HEK293 (cell line): ENCODE measurements around the gene LOX.

ENCODE experiments used
- CTCF ChIA-PET: fragments of 350-600 bp; formaldehyde crosslinking; extraction: SDS; loops from one replicate; lab custom pipeline; 2021; ENCODE audit warnings: antibody characterized with exemption; lab: Yijun Ruan, JAX
- POLR2A ChIA-PET: fragments of 300-600 bp; formaldehyde crosslinking; extraction: SDS; loops from one replicate; lab custom pipeline; 2020; ENCODE audit warnings: antibody characterized with exemption, inconsistent platforms; lab: Yijun Ruan, JAX
- H3K27ac ChIP-seq: fragments of 200-500 bp; sonication (Bioruptor generic); 2 replicates; pipeline ENCODE4 v1.5.1; 2014; ENCODE audit warnings: low read depth, low read length, control low read depth, inconsistent platforms; ENCODE audit errors: extremely low read depth
- H3K36me3 ChIP-seq, 2 experiments: fragments of 200-500 bp in 1 of 2; sonication (Bioruptor generic) in 1 of 2; 1 replicate in 1 of 2; 2 replicates in 1 of 2; pipeline ENCODE4 v1.5.1; 2014 to 2017; ENCODE audit warnings: inconsistent platforms in 2 of 2, low read length in 2 of 2; ENCODE audit not compliant: control insufficient read depth in 2 of 2, insufficient read depth in 1 of 2
- H3K4me1 ChIP-seq: fragments of 200-500 bp; sonication (Bioruptor generic); 2 replicates; pipeline ENCODE4 v1.5.1; 2014; ENCODE audit warnings: mild to moderate bottlenecking, low read length, inconsistent platforms; ENCODE audit not compliant: control insufficient read depth, insufficient read depth
- H3K4me3 ChIP-seq: 2 replicates; pipeline ENCODE4 v1.5.1; 2011; ENCODE audit warnings: low read depth, mild to moderate bottlenecking, control low read depth, low read length, moderate library complexity
- H3K9me3 ChIP-seq: fragments of 200-500 bp; sonication (Bioruptor generic); 2 replicates; pipeline ENCODE4 v1.5.1; 2014; ENCODE audit warnings: low read depth, low read length, inconsistent platforms; ENCODE audit not compliant: control insufficient read depth, insufficient read depth
- INSM2 ChIP-seq: fragments of 450-650 bp; formaldehyde crosslinking; IDR thresholded peaks from 2 replicates; pipeline ENCODE4 v1.5.1; 2016; ENCODE audit warnings: missing biosample characterization, missing genetic modification characterization
- KLF1 ChIP-seq: fragments of 450-650 bp; formaldehyde crosslinking; IDR thresholded peaks from 2 replicates; pipeline ENCODE4 v1.5.1; 2016; ENCODE audit warnings: missing biosample characterization, missing genetic modification characterization
- PRDM4 ChIP-seq: fragments of 450-650 bp; formaldehyde crosslinking; IDR thresholded peaks from 2 replicates; pipeline ENCODE4 v1.5.1; 2017; ENCODE audit warnings: missing biosample characterization, missing genetic modification characterization
- WT1 ChIP-seq: fragments of 450-650 bp; formaldehyde crosslinking; IDR thresholded peaks from 2 replicates; pipeline ENCODE4 v1.5.1; 2016; ENCODE audit warnings: missing biosample characterization, missing genetic modification characterization
- ZBTB17 ChIP-seq: fragments of 450-650 bp; formaldehyde crosslinking; IDR thresholded peaks from 2 replicates; pipeline ENCODE4 v1.5.1; 2016; ENCODE audit warnings: missing biosample characterization, missing genetic modification characterization
- ZNF174 ChIP-seq: fragments of 450-650 bp; formaldehyde crosslinking; IDR thresholded peaks from 2 replicates; pipeline ENCODE4 v1.5.0; 2017; ENCODE audit warnings: missing biosample characterization, mild to moderate bottlenecking, missing genetic modification characterization
- ZNF175 ChIP-seq: fragments of 450-650 bp; formaldehyde crosslinking; IDR thresholded peaks from 2 replicates; pipeline ENCODE4 v1.5.1; 2016; ENCODE audit warnings: missing biosample characterization, missing genetic modification characterization
- ZNF311 ChIP-seq: fragments of 450-650 bp; formaldehyde crosslinking; IDR thresholded peaks from 2 replicates; pipeline ENCODE4 v1.5.1; 2017; ENCODE audit warnings: missing biosample characterization, missing genetic modification characterization, borderline replicate concordance
- ZNF624 ChIP-seq: fragments of 450-650 bp; formaldehyde crosslinking; IDR thresholded peaks from 2 replicates; pipeline ENCODE4 v1.5.1; 2017; ENCODE audit warnings: missing biosample characterization, missing genetic modification characterization
- TF ChIP-seq, protein P1 (sequence below): fragments of 450-650 bp; IDR thresholded peaks from 2 replicates; pipeline ENCODE4 v1.5.1; 2018; ENCODE audit warnings: missing biosample characterization, mild to moderate bottlenecking, missing genetic modification characterization
- TF ChIP-seq, protein P2 (sequence below): fragments of 450-650 bp; formaldehyde crosslinking; IDR thresholded peaks from 2 replicates; pipeline ENCODE4; 2016; ENCODE audit warnings: missing biosample characterization, missing genetic modification characterization
- TF ChIP-seq, protein P3 (sequence below): fragments of 450-650 bp; formaldehyde crosslinking; IDR thresholded peaks from 2 replicates; pipeline ENCODE4 v1.5.1; 2016; ENCODE audit warnings: missing biosample characterization, missing genetic modification characterization
- TF ChIP-seq, protein P4 (sequence below): fragments of 450-650 bp; formaldehyde crosslinking; IDR thresholded peaks from 2 replicates; pipeline ENCODE4 v1.5.1; 2016; ENCODE audit warnings: missing biosample characterization, missing genetic modification characterization, low read depth
- TF ChIP-seq, protein P5 (sequence below): fragments of 450-650 bp; formaldehyde crosslinking; IDR thresholded peaks from 2 replicates; pipeline ENCODE4 v1.5.1; 2017; ENCODE audit warnings: missing biosample characterization, mild to moderate bottlenecking, missing genetic modification characterization, moderate library complexity

The LOX gene

GRCh38 chr5:122119205-122119604 is 41.1 kb upstream of the LOX start (continued):
- TF ChIP-seq ZNF174 (tag by site-specific recombination) (no peak), ZNF175 (tag by site-specific recombination) (no peak), PRDM4 (tag by site-specific recombination) (no peak), ZNF624 (no peak), KLF1 (tag by site-specific recombination) (no peak), WT1 (tag by site-specific recombination) (no peak)
- TF ChIP-seq, protein P1, sequence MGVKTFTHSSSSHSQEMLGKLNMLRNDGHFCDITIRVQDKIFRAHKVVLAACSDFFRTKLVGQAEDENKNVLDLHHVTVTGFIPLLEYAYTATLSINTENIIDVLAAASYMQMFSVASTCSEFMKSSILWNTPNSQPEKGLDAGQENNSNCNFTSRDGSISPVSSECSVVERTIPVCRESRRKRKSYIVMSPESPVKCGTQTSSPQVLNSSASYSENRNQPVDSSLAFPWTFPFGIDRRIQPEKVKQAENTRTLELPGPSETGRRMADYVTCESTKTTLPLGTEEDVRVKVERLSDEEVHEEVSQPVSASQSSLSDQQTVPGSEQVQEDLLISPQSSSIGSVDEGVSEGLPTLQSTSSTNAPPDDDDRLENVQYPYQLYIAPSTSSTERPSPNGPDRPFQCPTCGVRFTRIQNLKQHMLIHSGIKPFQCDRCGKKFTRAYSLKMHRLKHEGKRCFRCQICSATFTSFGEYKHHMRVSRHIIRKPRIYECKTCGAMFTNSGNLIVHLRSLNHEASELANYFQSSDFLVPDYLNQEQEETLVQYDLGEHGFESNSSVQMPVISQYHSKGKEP (tag by site-specific recombination) = no peak
- TF ChIP-seq, protein P2, sequence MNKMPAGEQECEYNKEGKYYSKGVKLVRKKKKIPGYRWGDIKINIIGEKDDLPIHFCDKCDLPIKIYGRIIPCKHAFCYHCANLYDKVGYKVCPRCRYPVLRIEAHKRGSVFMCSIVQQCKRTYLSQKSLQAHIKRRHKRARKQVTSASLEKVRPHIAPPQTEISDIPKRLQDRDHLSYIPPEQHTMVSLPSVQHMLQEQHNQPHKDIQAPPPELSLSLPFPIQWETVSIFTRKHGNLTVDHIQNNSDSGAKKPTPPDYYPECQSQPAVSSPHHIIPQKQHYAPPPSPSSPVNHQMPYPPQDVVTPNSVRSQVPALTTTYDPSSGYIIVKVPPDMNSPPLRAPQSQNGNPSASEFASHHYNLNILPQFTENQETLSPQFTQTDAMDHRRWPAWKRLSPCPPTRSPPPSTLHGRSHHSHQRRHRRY (tag by site-specific recombination) = no peak

- POLR2A ChIA-PET = no interaction called here
These were observed 40.4 kb upstream of the LOX start for GRCh38 chr5:122118356-122118948.

More at GRCh38 chr5:122118356-122118948, 40.4 kb upstream of the LOX start:
- Histone ChIP-seq H3K27ac (no peak overlapping the region), H3K9me3 (no peaks in the 10 kb centered on the region), H3K4me1 (no peaks in the 10 kb centered on the region), H3K36me3 (no peaks in the 10 kb centered on the region), H3K4me3 (no peak overlapping the region)
- CTCF ChIA-PET = no interaction called here
- TF ChIP-seq, protein P3, sequence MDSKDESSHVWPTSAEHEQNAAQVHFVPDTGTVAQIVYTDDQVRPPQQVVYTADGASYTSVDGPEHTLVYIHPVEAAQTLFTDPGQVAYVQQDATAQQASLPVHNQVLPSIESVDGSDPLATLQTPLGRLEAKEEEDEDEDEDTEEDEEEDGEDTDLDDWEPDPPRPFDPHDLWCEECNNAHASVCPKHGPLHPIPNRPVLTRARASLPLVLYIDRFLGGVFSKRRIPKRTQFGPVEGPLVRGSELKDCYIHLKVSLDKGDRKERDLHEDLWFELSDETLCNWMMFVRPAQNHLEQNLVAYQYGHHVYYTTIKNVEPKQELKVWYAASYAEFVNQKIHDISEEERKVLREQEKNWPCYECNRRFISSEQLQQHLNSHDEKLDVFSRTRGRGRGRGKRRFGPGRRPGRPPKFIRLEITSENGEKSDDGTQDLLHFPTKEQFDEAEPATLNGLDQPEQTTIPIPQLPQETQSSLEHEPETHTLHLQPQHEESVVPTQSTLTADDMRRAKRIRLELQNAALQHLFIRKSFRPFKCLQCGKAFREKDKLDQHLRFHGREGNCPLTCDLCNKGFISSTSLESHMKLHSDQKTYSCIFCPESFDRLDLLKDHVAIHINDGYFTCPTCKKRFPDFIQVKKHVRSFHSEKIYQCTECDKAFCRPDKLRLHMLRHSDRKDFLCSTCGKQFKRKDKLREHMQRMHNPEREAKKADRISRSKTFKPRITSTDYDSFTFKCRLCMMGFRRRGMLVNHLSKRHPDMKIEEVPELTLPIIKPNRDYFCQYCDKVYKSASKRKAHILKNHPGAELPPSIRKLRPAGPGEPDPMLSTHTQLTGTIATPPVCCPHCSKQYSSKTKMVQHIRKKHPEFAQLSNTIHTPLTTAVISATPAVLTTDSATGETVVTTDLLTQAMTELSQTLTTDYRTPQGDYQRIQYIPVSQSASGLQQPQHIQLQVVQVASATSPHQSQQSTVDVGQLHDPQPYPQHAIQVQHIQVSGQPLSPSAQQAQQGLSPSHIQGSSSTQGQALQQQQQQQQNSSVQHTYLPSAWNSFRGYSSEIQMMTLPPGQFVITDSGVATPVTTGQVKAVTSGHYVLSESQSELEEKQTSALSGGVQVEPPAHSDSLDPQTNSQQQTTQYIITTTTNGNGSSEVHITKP (tag by site-specific recombination) = no peak
- no peak for TF ChIP-seq ZBTB17 (tag by site-specific recombination)
- TF ChIP-seq, protein P4, sequence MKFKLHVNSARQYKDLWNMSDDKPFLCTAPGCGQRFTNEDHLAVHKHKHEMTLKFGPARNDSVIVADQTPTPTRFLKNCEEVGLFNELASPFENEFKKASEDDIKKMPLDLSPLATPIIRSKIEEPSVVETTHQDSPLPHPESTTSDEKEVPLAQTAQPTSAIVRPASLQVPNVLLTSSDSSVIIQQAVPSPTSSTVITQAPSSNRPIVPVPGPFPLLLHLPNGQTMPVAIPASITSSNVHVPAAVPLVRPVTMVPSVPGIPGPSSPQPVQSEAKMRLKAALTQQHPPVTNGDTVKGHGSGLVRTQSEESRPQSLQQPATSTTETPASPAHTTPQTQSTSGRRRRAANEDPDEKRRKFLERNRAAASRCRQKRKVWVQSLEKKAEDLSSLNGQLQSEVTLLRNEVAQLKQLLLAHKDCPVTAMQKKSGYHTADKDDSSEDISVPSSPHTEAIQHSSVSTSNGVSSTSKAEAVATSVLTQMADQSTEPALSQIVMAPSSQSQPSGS = peak; percentile 56
- TF ChIP-seq ZNF311 (tag by site-specific recombination) = no peak
- TF ChIP-seq, protein P5, sequence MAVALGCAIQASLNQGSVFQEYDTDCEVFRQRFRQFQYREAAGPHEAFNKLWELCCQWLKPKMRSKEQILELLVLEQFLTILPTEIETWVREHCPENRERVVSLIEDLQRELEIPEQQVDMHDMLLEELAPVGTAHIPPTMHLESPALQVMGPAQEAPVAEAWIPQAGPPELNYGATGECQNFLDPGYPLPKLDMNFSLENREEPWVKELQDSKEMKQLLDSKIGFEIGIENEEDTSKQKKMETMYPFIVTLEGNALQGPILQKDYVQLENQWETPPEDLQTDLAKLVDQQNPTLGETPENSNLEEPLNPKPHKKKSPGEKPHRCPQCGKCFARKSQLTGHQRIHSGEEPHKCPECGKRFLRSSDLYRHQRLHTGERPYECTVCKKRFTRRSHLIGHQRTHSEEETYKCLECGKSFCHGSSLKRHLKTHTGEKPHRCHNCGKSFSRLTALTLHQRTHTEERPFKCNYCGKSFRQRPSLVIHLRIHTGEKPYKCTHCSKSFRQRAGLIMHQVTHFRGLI (tag by site-specific recombination) = no peak
- TF ChIP-seq INSM2 = no peak
